HepG2 (cell line): ENCODE data around the gene ALPL.

Source experiments
- EZH2 ChIP-seq: conservative IDR thresholded peaks from 2 replicates; pipeline ENCODE4 v1.6.1; 2012; ENCODE audit warnings: mild to moderate bottlenecking, low read depth, low read length, moderate library complexity
- GTF2F1 ChIP-seq: fragments of 150-350 bp; IDR thresholded peaks from 2 replicates; pipeline ENCODE4 v1.6.1; 2014; ENCODE audit warnings: low read length
- POLR2AphosphoS5 ChIP-seq: IDR thresholded peaks from 2 replicates; pipeline ENCODE4 v1.6.1; 2012; ENCODE audit warnings: low read depth, low read length
- REPIN1 ChIP-seq: sonication (generic); formaldehyde crosslinking; IDR thresholded peaks from 2 replicates; pipeline ENCODE4 v1.8.0; 2022; ENCODE audit warnings: missing genetic modification reagents, low read depth, mild to moderate bottlenecking, borderline replicate concordance
- RORA ChIP-seq: sonication (generic); formaldehyde crosslinking; IDR thresholded peaks from 2 replicates; pipeline ENCODE4 v1.5.0; 2020; ENCODE audit warnings: mild to moderate bottlenecking, missing genetic modification reagents, moderate library complexity
- TAF1 ChIP-seq: sonication (generic); formaldehyde crosslinking; IDR thresholded peaks from 2 replicates; pipeline ENCODE4 v1.4.0; 2020; ENCODE audit warnings: missing genetic modification reagents
- ZNF263 ChIP-seq: sonication (generic); formaldehyde crosslinking; IDR thresholded peaks from 2 replicates; pipeline ENCODE4 v1.4.0; 2020; ENCODE audit warnings: missing genetic modification reagents
- ZNF777 ChIP-seq: sonication (generic); formaldehyde crosslinking; IDR thresholded peaks from 2 replicates; pipeline ENCODE4 v1.4.0; 2020; ENCODE audit warnings: missing genetic modification reagents
- TF ChIP-seq, protein P1 (sequence below), 2 experiments: sonication (generic) in 1 of 2; formaldehyde crosslinking in 1 of 2; IDR thresholded peaks; 2 replicates each; pipeline versions ENCODE4 v1.4.0 to v1.6.1; 2018 to 2020; ENCODE audit warnings: missing genetic modification reagents in 2 of 2, borderline replicate concordance in 1 of 2, low read depth in 1 of 2, mild to moderate bottlenecking in 1 of 2, missing biosample characterization in 1 of 2
- TF ChIP-seq, protein P2 (sequence below): sonication (generic); formaldehyde crosslinking; IDR thresholded peaks from 2 replicates; pipeline ENCODE4 v1.5.0; 2020; ENCODE audit warnings: mild to moderate bottlenecking, missing genetic modification reagents, moderate library complexity

DNA sequence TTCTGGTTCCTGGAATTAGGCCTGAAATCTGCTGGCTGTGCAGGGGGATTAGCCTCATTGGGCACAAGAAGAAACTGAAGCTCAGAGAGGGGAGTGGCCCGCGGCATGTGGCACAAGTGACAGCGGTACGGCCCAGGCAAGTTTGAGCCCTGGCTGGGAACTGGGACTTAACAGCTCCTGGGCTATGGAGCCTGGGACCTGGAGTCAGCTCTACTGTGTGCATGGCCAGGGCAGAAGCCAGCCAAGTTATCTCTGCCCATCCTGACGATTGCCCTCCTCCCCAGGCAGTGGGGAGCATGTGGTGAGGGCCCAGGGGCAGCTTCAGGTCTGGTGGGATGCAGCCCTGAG lies 61.3 kb downstream of the ALPL start:
- TF ChIP-seq ZNF263 (CRISPR knock-in tag): no peak
- TF ChIP-seq, protein P1, sequence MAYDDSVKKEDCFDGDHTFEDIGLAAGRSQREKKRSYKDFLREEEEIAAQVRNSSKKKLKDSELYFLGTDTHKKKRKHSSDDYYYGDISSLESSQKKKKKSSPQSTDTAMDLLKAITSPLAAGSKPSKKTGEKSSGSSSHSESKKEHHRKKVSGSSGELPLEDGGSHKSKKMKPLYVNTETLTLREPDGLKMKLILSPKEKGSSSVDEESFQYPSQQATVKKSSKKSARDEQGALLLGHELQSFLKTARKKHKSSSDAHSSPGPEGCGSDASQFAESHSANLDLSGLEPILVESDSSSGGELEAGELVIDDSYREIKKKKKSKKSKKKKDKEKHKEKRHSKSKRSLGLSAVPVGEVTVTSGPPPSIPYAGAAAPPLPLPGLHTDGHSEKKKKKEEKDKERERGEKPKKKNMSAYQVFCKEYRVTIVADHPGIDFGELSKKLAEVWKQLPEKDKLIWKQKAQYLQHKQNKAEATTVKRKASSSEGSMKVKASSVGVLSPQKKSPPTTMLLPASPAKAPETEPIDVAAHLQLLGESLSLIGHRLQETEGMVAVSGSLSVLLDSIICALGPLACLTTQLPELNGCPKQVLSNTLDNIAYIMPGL (CRISPR knock-in tag; IDR thresholded peaks at IDR 0.05; ENCODE audit: borderline replicate concordance in 1 of 2, low read depth in 1 of 2): no peak
- TF ChIP-seq POLR2AphosphoS5: no peak
- TF ChIP-seq EZH2: no peak
- no peak for TF ChIP-seq TAF1 (CRISPR knock-in tag)
- no peak for TF ChIP-seq RORA (CRISPR knock-in tag)
- TF ChIP-seq, protein P2, sequence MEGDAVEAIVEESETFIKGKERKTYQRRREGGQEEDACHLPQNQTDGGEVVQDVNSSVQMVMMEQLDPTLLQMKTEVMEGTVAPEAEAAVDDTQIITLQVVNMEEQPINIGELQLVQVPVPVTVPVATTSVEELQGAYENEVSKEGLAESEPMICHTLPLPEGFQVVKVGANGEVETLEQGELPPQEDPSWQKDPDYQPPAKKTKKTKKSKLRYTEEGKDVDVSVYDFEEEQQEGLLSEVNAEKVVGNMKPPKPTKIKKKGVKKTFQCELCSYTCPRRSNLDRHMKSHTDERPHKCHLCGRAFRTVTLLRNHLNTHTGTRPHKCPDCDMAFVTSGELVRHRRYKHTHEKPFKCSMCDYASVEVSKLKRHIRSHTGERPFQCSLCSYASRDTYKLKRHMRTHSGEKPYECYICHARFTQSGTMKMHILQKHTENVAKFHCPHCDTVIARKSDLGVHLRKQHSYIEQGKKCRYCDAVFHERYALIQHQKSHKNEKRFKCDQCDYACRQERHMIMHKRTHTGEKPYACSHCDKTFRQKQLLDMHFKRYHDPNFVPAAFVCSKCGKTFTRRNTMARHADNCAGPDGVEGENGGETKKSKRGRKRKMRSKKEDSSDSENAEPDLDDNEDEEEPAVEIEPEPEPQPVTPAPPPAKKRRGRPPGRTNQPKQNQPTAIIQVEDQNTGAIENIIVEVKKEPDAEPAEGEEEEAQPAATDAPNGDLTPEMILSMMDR: no peak
- TF ChIP-seq ZNF777: no peak
- no peak for TF ChIP-seq REPIN1 (CRISPR knock-in tag)
- no peak for TF ChIP-seq GTF2F1
